Fibroblast of upper back skin (primary cell): ENCODE measurements around the gene NUTM2F.
"Not testable (repeated sequence)": the region's sequence is repeated elsewhere in the genome, so short reads cannot be mapped to it uniquely, and the experiment has no call there.

Experiments
- DNase-seq: peaks from one replicate; pipeline ENCODE4 v3.0.0-alpha.2; 2013

NUTM2F gene

GRCh38 chr9:94328544-94328943 is at the start of gene NUTM2F:
TSS of gene NUTM2F (minus strand) at chr9:94328644. CDS start at chr9:94328623, 21 bp downstream.
- not testable (repeated sequence) for DNase-seq

GRCh38 chr9:94375197-94375596 is 46.8 kb upstream of the NUTM2F start:
- DNase-seq, result not testable (repeated sequence)

GRCh38 chr9:94374176-94375056 is 46.0 kb upstream of the NUTM2F start:
- DNase-seq, result peak; percentile 90

- DNase-seq, result not testable (repeated sequence)
Observed at GRCh38 chr9:94373779-94374175, 45.3 kb upstream of the NUTM2F start.

GRCh38 chr9:94370266-94370665 is 41.8 kb upstream of the NUTM2F start:
- not testable (repeated sequence) for DNase-seq

GRCh38 chr9:94364093-94364614 is 35.7 kb upstream of the NUTM2F start:
- DNase-seq, result not testable (repeated sequence)

- not testable (repeated sequence) for DNase-seq
Observed at GRCh38 chr9:94357158-94357557, 28.7 kb upstream of the NUTM2F start.

GRCh38 chr9:94351901-94352723 is 23.7 kb upstream of the NUTM2F start:
- DNase-seq, result not testable (repeated sequence)

- DNase-seq, result not testable (repeated sequence)
Observed at GRCh38 chr9:94348754-94349153, 20.3 kb upstream of the NUTM2F start.

- DNase-seq, result not testable (repeated sequence)
Observed at GRCh38 chr9:94347451-94347850, 19.0 kb upstream of the NUTM2F start.

- DNase-seq, result not testable (repeated sequence)
Observed at GRCh38 chr9:94341703-94342102, 13.3 kb upstream of the NUTM2F start.

- DNase-seq, result not testable (repeated sequence)
Observed at GRCh38 chr9:94340750-94341149, 12.3 kb upstream of the NUTM2F start.

- not testable (repeated sequence) for DNase-seq
Observed at GRCh38 chr9:94339657-94340056, 11.2 kb upstream of the NUTM2F start.

GRCh38 chr9:94338723-94339122 is 10.3 kb upstream of the NUTM2F start:
- DNase-seq, result not testable (repeated sequence)

- not testable (repeated sequence) for DNase-seq
Observed at GRCh38 chr9:94336445-94336844, 8.0 kb upstream of the NUTM2F start.

- DNase-seq, result not testable (repeated sequence)
Observed at GRCh38 chr9:94325583-94325982, 2.9 kb downstream of the NUTM2F start.

- not testable (repeated sequence) for DNase-seq
Observed at GRCh38 chr9:94323153-94323798, 5.2 kb downstream of the NUTM2F start.

- not testable (repeated sequence) for DNase-seq
Observed at GRCh38 chr9:94322342-94322940, 6.0 kb downstream of the NUTM2F start.

- not testable (repeated sequence) for DNase-seq
Observed at GRCh38 chr9:94317949-94318657, 10.3 kb downstream of the NUTM2F start.

- DNase-seq, result not testable (repeated sequence)
Observed at GRCh38 chr9:94316236-94316635, 12.2 kb downstream of the NUTM2F start.
